HEK293 (cell line): ENCODE measurements around the gene MTA3.

Experiments used
- CTCF ChIP-seq: fragments of 450-650 bp; formaldehyde crosslinking; IDR thresholded peaks from 2 replicates; pipeline ENCODE4 v1.5.1; 2016; ENCODE audit warnings: missing biosample characterization, missing genetic modification characterization
- ZNF202 ChIP-seq: fragments of 450-650 bp; formaldehyde crosslinking; IDR thresholded peaks from 2 replicates; pipeline ENCODE4 v1.5.1; 2016; ENCODE audit warnings: missing biosample characterization, missing genetic modification characterization, borderline replicate concordance

- TF ChIP-seq CTCF, result no peak
- TF ChIP-seq ZNF202 (tag by site-specific recombination), result no peak
These were observed 45.1 kb upstream of the MTA3 start for GRCh38 chr2:42523341-42523740.
